Testis (tissue), 3 donors: Measurements from ENCODE around the gene NEK9. TPM values are rescaled to one million over a fixed set of nuclear protein-coding genes. Genes with fewer than 3 reads are reported as not detected.

Experiments
- polyA plus RNA-seq: library from polyadenylated mRNA; stranded (reverse); fragments of 350-450 nt; fragmentation: Illumina TruSeq; extraction: RNeasy Lipid Tissue Mini Kit (QIAGEN cat#74804); gene quantifications from one replicate; pipeline ENCODE4 v1.2.3, GENCODE V29; 2014; ENCODE audit warnings: low read depth, low replicate concordance; ENCODE audit not compliant: insufficient read depth
- small RNA-seq, 2 donors: library from RNA; depleted of rRNA; stranded (forward); fragments of <200 nt; gene quantifications; one replicate each; pipeline ENCODE3, GENCODE V24; 2016
- total RNA-seq, 2 donors: library from RNA; depleted of rRNA; stranded (reverse); fragments of >200 nt; gene quantifications; one replicate each; pipeline ENCODE4 v1.2.3, GENCODE V29; 2016

NEK9 gene
- total and polyA plus RNA-seq, 3 donors from 2014 or later = 86.6 to 125 (median 120) TPM

Small RNA genes within 50 kb of the gene (small RNA-seq; reads per million reads assigned to genes)
- 0 reads per million in 2 donors for gene HIF1AP1

Other genes starting within 250 kb of the NEK9 start
- 10 to 100 TPM; 82.0 to 98.1 TPM for gene DLST, start 245.1 kb downstream of the NEK9 start, total RNA-seq
- 82.8 TPM for gene DLST, start 245.1 kb downstream of the NEK9 start, polyA plus RNA-seq
- 10 to 100 TPM; 22.5 to 22.9 TPM for gene RPS6KL1, start 203.8 kb downstream of the NEK9 start, total RNA-seq
- gene RPS6KL1, start 203.8 kb downstream of the NEK9 start, polyA plus RNA-seq = 41.8 TPM
- 10 to 100 TPM in 1 of 2 donors, 1 to 10 TPM in 1; 6.5 to 11.5 TPM for gene PGF, start 171.5 kb downstream of the NEK9 start, total RNA-seq
- 5.4 TPM for gene PGF, start 171.5 kb downstream of the NEK9 start, polyA plus RNA-seq
- 10 to 100 TPM; 39.4 to 40.4 TPM for gene EIF2B2, start 124.1 kb downstream of the NEK9 start, total RNA-seq
- 124 TPM for gene EIF2B2, start 124.1 kb downstream of the NEK9 start, polyA plus RNA-seq
- 10 to 100 TPM; 31.8 to 36.2 TPM for gene MLH3, start 75.6 kb downstream of the NEK9 start, total RNA-seq
- gene MLH3, start 75.6 kb downstream of the NEK9 start, polyA plus RNA-seq = 21.5 TPM
- gene ACYP1, start 63.0 kb downstream of the NEK9 start, total RNA-seq = 10 to 100 TPM; 20.1 to 24.4 TPM
- 38.8 TPM for gene ACYP1, start 63.0 kb downstream of the NEK9 start, polyA plus RNA-seq
- 10 to 100 TPM; 35.2 to 63.5 TPM for gene ZC2HC1C, start 57.4 kb downstream of the NEK9 start, total RNA-seq
- 233 TPM for gene ZC2HC1C, start 57.4 kb downstream of the NEK9 start, polyA plus RNA-seq
- 100 to 1,000 TPM; 255 to 334 TPM for gene TMED10, start 49.6 kb upstream of the NEK9 start, total RNA-seq
- 417 TPM for gene TMED10, start 49.6 kb upstream of the NEK9 start, polyA plus RNA-seq
- 10 to 100 TPM; 44.2 to 66.1 TPM for gene FOS, start 151.8 kb upstream of the NEK9 start, total RNA-seq
- 247 TPM for gene FOS, start 151.8 kb upstream of the NEK9 start, polyA plus RNA-seq